HG03280 (cell line): ENCODE results near the gene LCP1.

ENCODE experiments used
- ATAC-seq: cut with Tn5 transposase; IDR thresholded peaks from one replicate; pipeline ENCODE4 v1.9.1; 2021; ENCODE audit warnings: mild to moderate bottlenecking, moderate library complexity; ENCODE audit not compliant: unreplicated experiment

LCP1 gene

DNA sequence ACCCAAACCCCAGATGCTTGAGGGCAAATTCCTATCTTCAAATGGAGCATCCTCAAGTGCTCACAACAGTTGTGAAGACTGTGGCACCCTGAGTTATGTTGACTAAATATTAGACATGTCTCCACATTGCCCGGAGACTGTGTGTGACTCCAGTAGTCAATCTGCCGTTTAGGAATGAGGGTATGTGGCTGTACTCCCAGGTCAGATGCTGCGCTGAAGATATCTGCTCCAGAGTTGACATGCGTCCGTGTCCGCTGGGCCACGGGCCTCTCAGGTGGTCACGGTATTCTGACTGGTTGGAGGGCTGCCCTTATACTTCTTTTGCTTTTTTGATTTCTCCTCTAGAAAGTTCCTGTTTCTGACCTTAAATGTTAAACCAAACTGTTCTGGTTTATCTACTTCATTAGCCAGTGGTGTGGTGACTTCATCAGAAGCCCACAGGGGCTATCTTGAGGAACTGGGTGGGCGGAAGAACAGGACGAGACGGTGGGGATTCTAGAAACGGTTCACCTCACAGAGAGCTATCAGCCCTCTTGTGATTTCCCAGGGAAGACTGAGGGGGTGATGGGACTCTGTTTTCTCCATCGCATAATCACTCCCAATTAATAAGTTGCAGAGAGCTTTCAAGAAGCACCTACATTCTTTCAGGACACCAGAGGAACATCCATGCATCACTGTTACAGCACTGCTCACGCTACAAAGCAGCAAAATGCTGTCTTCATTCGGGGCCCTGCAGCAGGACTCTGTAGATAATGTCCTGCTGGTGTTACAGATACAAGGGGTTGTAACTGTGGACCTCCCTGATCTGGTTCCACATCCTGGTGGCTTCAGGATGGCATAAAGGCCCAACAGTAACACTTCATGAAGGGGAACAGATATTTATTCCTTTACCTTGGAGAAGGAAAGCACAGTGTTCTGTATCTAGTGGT, 1.3 kb upstream of the LCP1 start:
- no peak for ATAC-seq

DNA sequence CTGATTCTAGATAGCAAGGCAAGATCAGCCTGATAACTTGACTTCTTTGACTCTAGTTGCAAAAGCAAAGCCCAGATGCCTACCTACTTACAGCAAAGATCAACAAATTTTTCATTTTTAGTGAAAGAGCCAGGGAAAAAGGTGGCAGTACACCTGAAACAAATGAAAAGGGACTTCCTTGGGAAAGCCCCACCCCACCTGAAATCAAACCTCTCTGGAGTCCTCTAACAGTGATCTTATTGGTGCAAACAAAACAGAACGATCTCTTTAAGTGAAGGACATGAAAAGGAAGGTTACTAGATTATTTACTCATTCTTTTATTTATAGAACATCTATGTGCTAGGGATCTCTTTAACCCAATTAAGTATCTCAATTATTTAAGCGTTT, 507 bp upstream of the LCP1 start:
- no peak for ATAC-seq

DNA sequence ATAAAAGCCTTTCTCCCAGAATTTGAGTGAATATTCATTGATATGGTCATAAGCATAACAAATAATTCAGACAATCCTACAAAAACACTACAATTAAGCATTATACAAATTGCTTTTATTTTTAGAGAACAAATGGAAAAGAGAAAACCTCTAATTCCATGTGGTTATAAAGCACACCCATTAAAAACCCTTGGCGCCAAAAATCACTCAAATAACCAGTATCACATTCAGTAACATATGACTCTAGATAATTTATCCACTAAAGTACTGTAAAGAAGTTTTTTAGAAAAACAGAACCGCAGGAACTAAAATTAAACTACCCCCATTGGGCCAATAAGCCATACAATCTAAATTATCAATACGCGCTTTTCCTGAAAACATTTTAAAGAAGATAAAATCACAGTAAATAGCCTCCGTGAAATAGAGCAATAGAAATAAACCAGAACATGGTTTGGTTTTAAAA, 569 bp downstream of the LCP1 start:
- ATAC-seq, result no peak

DNA sequence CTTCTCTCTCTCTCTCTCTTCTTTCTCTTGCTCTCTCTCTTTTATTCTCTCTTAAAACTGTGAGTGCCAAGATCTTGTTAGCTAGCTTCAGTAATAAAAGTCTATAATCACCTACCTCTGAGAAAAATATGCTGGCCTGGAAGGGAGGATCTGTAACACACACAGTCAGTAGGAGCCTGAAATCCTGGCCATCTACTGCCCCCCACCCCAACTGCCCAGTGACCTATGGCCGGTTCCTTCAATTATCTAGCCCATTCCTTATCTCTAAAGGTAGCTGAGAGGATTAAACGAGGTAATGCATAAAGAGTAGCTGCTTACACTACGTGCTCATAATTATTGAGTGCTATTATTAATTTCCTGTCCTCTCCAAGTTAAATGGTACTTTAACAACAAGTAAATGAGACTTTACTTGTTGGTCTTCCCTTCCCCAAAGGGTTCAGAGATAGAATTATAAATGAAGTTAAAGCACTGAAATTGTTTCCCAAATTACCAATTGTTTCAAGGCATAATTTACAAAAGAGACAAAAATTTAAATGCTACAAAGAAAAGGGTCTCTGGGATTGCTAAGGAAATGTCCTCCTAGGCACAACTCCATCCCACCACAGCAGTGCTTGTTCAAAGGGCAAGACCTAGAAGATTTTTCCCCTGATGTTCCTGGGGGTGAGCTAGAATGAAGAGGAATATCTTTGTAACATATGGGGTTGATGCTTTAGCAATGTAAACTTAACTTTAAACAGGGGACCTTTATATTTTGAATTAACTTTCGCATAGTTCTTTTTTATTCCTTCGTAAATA, 1.8 kb downstream of the LCP1 start:
- ATAC-seq, result no peak

DNA sequence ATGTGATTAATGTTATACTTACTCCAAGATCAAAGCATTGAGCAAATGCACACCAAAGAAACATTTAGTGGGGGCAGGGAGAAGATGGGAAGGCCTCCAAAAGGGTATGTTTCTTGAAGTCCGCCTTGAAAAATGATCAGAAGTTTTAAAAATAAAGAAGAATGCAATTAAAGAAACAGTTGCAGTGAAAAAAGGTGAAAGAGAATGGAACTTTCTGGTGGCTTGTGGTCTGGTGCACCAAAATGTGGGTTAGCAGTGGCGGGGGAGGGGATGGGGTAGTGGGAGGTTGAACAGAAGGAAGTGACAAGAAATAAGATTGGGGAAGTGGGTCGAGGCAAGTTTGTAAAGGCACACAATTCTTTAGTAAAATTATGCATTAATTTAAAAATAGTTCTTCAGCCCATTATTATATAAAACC, 2.5 kb downstream of the LCP1 start:
- no peak for ATAC-seq

DNA sequence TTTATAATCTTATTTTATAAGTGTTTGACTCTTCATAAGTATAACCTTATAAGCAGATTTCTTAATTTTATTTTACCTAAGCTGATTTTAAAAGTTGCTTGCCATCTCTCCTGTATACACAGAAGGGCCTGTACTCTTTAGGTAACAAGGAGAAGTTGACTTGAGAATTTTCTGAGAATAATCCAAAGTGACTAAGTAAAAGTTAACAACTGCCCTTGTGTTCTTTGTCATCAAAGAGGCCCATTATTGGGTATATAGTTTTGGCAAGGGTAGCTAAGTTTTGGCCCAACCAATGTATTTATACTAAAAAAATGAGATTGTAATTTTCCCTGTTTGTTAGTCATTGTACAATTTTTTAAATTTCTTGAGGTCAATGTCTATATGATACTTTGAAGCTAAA, 3.2 kb downstream of the LCP1 start:
- no peak for ATAC-seq

DNA sequence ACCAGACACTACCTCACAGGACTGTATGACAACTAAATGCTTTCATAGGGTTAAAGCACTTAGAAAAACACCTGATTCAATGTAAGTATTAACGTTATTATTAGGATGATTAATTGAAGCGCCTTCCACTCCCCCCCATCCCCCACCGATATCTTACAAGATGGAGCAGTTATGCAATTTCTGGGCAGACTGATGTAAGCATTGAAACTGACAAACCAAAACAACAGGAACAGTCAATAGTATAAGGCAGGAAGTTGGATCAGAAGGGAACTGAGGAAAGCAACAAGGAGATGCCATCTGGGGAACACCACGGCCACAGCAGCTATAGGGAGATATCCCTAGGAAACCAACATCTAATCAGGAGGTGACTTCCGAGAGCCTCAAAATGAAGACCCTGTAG, 3.8 kb downstream of the LCP1 start:
- ATAC-seq, result no peak

DNA sequence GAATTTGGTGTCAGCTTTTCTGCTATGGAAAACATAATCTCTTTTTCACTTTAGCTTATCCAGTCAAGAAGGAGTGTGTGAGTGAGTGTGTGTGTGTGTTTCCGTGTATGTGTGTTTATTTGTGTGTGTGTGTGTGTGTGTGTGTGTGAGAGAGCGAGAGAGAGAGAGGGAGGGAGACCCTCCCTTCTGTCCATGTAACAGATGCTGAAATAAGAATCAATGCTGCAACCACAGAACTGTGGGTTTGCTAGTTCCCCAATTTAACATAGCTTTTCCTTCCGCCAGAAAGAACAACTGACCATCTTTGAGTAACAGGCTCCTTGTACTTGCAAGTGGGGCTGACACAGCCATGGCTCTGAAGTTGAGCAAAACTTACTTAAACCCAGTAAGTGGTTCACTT, 5.2 kb downstream of the LCP1 start:
- no peak for ATAC-seq

DNA sequence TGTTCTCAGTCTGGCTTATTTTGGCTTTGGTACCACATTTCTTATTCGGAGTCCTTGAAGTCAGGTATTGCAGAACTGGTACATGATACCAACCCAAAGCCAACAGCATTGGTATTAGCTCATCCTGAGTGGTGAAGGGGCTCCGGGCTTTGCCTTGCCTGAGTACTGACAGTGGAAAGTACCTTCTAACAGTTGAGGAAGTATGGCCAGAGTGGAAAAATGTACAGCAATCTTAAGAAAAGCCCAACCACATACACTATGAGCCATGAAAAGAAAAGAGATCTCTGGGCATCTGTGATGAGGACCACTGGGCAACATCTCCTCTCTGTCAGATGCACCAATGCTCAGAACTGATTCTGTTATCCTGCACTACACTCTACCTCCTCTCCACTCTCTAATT, 8.3 kb downstream of the LCP1 start:
- no peak for ATAC-seq

DNA sequence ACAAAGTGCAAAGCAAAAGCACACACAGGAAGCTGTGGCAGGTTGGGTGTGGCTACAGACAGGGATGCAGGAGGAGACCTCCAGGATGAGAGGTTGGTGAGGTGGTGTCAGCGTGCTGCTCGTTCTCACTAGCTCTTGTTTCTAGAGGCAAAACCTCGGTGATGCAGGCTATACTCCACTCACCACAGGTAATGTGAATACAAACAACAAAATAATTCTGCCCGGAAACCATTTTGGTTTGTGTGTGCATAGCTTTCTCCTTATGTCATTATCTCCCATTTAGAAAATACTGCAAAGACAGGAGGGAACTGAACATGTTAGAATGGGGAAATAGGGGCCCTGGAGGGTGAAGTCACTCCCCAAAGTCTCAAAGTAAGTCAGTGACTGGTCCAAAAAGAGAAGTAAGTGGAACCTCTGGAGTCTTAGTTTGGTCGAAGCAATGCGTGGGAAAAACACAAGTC, 9.4 kb downstream of the LCP1 start:
- no peak for ATAC-seq

DNA sequence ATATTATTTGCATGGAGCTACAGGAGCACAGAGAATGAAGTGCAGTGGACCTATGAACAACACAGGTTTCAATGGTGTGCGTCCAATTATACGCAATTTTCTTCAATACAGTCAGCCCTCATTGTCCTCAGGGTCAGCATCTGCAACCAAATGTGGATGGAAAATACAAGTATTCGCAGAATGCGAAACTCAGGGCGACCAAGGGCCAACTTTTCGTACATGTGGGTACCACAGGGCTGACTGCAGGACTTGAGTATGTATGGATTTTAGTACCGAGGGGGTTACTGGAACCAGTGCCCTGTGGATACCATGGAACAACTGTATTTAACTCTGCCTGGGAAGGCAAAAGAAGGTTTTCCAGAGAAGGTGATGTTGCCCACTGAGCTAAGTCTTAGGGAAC, 10.2 kb downstream of the LCP1 start:
- no peak for ATAC-seq

DNA sequence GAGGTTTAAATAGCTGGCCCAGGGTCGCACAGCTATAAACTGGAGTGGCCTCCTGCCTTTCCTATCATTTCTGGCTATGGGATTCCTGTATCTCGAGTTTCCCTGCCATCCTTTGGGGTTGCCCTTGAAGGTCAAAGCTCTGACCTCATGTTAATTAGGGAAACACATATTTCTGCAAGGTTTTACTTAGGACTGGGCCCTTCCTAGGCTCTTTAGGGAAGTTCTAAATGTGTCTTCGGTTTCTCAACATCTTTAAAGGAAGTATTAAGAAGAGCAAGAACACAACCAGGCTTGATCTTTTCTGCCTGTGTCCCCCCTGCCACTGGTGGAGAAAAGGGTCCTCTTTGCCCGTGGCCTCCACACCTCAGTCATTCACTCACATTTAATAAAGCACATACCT, 10.8 kb downstream of the LCP1 start:
- ATAC-seq, result no peak

DNA sequence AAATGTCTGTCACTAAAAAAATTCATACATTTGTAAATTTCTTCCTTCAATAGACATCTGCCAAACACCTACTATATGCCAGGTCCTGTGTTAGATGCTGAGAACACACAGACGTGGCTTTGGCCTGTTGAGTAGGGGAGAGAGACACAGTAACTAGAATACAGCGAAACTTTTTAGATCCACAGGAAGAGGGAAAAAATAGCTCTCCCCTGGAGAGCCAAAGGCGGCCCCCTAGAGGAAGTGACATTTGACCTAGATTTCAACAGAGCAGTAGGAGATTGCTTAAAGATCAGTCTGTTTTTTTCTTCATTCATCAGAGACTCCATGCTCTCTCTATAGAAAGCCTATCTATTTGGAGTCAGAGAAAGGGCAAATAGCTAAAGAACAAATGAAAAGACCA, 11.3 kb downstream of the LCP1 start:
- ATAC-seq, result no peak

DNA sequence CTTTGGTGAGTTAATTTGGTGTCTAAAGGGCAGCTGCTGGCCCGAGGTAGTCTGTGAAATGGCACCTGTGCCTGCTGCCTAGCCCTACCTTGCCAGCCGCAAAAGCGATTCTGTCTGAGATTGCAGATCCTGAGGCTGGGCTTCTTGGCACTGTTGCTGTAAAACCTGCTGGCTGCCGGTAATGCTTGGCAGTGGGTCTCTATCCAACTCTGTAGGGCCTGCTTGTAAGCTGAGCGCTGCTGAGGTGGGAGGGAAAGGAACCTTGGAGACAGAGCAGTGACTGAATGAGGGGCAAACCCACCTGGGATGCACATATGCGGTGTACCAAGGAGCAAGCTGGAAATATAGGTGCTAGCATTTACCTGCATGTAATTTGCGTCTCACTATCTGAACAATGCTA, 11.7 kb downstream of the LCP1 start:
- ATAC-seq, result no peak

DNA sequence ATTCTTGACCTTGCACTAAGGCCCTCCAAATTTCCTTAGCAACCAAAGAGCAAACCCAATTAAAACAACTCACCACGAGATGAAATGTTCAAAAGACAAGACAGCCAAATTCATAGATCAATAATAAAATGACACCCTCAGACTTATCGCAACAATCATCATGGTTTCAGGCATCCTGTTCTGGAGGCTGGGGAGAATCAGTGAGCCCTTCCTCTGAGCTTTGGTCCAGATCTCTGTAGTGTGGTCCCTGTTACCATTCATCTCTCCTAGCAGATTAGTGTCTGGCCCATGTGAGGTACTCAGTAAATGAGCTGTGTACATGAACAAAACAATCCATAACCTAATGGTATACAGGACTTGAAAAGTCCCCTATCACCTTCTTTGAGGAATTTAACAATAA, 12.2 kb downstream of the LCP1 start:
- ATAC-seq, result no peak

DNA sequence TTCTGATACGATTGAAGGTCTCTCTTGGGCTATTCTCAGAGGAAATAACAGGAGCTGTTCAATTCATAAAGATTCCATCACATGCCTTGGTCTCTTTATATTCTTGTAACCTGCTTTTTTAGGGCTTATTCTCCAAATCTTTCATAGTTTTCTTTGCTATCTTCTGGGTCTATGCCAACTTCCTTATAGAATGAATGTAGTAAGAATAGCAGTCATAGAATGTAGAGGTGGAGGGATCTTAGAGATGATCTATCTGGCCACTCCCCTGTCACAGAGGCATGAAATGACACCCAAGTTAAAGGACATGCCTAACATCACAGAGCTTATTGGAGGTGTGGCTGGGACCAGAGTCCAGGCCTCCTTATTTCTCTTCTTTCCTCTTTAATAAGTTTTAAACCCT, 13.2 kb downstream of the LCP1 start:
- no peak for ATAC-seq

DNA sequence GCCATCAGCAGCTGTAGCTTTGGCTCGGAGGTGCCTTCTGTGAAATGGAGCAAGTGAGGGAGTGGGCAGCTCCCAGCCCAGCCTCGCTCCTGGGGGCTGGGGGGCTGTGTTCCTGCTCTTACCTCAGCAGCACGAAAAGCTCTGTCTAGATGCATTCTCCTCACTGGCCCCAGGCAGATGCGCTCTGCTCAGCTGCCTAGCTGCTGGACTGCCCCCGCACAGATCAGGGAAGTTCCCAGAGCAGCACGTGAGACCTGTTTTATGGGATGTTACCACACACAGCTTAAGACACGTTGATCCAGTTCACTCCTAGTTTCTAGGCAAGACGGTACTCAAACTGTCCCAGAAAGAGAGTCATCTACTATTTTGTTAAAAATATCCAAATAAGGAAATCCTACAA, 13.6 kb downstream of the LCP1 start:
- no peak for ATAC-seq

DNA sequence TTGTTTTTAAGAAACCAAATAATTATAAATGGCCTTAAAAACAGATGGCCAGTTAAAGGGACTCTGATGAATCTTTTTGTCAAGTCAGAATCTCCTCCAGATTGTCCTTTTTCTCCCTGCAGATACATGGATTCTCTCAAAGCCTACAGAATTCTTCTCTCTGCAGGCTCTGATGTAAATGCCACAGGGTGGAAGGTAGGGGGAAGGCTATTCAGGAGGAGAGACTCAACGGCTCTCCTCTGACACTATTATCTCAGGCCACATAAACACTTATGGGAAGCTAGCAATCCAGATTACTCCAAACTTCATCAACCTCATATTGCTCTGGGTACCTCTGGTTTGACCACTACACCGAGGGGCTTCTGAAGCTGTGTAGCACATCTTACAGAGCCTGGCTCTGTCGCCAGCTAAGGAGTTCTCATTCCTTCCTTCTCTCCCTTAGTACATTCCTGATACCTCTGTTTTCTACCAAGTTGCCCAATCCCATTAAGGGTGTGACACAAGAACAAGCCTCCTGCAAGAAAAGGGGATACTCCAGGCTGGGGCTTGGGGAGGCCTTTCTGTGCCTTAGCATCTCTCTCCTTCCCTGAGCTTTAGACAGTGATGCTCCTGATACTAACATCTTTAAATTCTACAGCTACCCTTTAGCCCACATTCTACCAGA, 14.9 kb downstream of the LCP1 start:
- ATAC-seq, result no peak

DNA sequence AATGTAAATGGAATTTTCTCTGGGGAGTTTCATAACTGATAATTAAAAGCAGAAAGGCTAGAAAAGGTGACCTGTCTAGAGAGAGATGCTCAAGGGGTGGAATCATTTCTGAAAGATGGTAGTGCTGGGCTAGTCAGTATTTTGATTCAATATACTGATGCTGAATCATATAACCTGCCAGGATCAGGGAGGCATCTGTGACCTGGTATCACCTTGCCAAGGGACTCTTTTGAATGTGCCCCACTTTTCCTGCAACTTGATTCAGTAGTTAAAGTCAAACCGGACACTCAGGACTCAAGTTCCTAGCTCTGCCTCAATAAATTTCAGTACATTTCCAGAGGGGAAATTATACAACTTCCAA, 15.8 kb downstream of the LCP1 start:
- ATAC-seq, result no peak

DNA sequence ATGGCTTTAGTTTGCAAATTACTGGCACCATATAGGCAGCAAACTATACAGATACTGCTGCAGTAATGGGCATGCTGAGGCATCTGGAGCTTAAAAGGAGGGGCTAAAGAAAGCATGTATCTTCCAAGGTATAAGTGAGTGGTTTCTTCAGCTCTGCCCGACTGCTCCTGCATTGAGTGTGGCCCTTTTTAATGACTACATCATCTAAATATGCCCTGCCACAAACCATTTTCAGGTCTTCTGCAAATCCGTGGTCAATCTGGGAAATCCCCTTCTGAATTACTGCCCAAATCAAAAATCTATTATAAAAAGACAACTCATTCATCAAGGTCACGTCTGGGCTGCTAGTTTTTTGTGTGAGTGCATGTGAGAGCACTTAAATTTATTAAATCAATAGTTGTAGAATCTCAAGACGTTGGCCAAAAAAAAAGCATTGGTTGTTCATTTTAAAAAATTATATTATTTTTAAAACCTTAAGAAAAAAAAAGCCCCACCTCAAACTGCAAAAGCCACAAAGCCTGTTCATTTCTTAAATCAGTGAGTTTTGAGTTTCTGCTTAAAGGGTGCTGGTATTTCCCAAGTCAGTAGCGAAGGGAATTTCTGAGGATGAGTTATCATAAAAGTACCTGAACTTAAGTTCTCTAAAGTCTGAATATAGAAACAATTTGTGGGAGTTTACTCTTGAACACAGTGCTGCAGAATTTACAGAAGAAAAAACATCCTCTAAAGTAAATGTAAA, 16.3 kb downstream of the LCP1 start:
- peak; percentile 35 for ATAC-seq

DNA sequence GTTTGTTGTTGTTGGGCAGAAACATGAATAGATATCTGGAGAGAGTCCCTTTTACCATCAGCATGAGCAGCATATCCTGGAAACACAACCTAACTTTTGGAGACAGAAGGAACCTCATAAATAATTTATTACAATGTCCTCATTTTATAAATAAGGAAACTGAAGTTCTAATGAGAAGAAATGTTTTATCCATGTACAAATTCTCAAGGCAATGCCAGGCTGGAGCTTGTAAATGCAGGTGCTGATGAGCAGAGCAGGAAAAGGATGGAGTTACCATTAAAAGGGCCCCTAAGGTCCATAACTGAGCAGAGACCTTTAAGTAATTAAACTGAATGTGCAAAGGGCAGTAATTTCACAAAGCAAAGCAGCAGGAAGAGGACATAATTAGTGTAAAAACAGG, 17.3 kb downstream of the LCP1 start:
- no peak for ATAC-seq
